ENCODE measurements around the gene PHF21B.

The PHF21B gene

DNA sequence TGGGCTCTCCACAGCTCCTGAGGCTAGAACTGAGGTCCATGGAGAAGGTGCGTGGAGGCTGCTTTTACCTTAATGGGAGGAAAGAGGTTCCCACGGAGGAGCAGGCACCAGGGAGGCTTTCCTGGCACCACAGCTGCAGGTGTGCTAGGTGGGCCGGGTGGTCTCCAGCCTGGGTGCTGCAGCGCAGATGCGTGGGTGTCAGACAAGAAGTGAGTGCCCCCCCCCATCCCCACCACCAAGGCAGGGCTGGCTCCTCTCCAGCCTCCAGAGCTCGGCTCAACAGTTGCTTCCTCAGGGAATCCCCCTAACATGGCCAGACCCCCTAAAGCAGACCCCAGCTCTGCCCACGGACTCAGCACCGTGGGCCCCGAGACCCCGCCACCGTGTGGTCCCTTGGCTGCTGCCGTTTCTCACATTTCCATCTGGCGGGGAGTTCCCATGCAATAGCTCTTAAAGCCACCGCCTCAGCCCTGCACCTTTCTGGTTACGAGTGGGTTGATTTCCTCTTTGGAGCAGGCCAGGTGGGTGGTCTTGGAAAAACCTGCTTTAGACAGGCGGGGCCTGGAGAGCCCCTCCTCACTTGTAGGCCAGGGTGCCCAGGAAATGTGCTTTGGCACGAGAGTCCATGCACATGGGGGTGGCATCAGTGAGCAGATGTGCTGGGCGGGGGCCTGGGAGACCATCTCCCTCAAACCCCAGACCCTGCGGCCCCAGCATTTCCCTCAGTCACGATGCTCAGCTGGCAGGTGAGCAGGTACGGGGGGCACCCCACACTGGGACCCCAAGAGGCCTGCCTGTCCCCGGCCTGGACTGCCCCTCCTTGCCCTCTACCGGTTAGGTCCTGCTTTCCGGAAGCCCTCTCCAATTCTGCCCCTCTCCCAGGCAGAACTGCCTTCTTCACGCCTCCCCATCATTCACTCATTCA is 163.7 kb downstream of the PHF21B start:
- DNase-seq (ENCODE audit: low read depth in 2 of 2), result no peak

DNA sequence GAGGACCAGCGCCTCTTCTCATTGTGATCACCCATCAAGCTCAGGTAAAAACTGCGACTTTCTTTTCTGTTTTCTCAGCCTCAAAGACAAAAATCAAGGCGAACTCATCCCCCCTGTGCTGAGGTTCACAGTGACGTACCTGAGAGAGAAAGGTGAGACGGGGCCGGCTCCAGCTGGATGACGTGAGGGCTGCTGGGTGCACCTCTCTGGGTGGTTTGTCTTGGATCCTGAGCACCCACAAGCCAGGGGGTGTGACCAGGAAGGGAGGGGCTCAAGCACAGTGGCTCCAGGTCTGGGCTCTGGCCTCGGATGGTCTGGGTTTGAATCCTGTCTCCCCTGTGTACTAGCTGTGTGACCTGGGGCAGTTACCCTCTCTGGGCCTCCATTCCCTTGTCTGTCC is 164.6 kb downstream of the PHF21B start:
- no peak for DNase-seq (ENCODE audit: low read depth in 2 of 2)

DNA sequence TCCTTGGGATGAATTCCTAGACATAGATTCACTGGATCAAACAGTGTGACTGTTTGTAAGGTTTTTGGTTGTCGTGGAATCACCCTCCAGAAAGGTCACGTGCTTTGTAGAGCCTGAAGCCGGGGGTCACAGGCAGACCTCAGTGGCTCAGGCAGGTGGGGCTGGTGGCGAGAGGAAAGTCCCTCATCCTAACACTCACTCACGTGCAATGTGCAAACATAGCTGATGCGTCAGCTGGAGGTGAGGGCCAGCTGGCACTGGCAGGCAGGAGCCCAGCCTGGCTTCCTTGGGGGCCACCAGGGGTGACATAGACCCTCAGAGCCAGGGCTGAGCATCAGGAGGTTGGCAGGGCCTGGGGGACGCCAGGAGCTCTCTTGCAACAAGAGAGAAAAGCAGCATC is 167.4 kb downstream of the PHF21B start:
- no peak for DNase-seq (ENCODE audit: low read depth in 2 of 2)

DNA sequence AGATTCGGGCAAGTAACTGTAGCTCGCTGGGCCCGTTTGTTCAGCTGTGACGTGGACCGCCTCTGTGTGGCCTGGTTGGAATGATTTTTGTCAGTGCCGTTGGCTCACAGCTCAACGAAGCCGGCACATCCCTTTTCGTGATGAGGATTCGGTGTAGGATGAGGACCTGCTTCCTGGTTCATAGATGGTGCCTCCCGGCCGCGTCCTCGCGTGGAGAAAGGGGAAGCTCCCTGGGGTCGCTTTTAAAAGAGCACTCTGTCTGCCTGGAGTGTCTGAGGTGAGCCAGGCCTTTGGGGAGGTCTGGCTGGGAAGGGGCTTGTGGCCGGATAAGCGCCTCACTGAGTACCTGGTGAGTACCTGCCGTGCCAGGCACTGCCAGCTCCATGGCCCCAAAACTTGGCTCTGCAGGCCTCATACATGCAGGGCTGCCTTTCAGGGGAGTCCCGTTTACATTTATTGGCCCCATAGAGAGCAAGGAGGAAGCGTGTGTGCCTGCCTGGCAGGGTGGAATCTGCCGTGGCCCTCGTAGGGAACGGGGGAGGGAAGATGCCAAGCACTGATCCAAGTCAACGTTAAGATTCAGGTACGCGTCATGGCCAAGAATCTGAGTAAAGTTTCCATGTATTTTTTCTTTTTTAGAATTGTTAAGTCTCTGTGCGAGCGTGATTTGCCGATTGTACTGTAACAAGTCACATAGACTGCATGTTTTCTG is 169.0 kb downstream of the PHF21B start:
- DNase-seq (ENCODE audit: low read depth in 2 of 2), result no peak

DNA sequence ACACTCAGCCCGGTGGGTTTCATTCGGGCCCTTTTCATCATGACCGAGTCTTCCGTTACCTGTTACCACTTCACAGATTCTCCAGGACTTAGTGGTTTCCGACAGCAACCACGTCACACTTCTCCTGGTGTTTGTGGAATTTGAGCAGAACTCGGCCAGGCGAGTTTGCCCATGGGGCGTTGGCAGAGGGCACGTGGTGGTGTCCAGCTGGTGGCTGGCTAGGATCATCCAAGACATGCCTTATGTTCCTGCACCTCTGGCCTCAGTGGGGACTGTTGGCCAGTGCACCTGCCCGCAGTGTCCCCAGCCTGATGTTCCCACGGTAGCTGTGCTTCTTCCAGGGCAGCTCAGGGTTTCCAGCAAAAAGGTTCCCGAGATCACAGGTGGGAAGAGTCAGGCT is 170.1 kb downstream of the PHF21B start:
- no peak for DNase-seq (ENCODE audit: low read depth in 2 of 2)

DNA sequence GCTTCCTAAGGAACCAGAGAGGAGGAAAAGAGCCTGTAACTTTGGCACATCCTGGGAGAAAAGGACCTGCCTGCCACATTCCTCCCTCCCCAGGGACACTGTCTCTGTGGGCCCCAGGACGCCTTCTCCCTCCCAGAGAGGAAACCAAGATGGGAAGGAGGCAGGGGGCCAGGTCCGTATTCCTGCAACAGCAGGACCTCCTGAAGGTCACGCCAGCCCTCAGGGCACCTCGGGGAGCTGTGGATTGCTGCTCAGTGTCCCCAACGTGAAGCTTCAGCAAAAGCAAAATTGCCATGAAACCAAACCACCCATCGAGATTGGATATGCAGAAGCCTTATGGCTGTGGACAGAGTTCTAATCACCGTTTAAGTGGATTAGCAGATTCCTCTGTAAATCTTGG is 170.7 kb downstream of the PHF21B start:
- DNase-seq (ENCODE audit: low read depth in 2 of 2), result no peak

DNA sequence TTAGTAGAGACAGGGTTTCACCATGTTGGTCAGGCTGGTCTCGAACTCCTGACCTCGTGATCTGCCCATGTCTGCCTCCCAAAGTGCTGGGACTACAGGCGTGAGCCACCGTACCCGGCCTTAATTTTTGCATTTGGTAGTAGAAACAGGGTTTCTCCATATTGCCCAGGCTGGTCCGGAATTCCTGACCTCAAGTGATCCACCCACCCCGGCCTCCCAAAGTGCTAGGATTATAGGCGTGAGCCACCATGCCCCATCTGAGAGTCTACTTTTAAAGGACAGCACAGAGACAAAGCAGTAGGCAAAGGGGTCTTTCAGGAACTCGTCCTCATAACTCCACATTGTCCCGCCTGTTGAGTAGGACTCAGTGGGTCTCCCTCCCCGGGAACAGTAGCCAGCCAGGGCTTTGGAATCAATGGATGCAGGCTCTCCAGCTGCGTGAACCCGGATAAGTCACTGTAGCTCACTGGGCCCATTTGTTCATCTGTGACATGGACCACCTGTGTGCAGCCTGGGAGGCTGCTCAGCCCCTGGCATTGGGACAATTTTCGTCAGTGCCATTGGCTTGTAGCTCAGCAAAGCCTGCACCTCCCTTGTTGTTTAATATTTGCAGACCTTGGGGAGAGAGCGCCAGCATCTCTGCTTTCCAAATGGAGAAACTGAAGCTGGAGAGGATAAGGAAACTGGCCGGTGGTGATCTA is 171.3 kb downstream of the PHF21B start:
- no peak for DNase-seq (ENCODE audit: low read depth in 2 of 2)

DNA sequence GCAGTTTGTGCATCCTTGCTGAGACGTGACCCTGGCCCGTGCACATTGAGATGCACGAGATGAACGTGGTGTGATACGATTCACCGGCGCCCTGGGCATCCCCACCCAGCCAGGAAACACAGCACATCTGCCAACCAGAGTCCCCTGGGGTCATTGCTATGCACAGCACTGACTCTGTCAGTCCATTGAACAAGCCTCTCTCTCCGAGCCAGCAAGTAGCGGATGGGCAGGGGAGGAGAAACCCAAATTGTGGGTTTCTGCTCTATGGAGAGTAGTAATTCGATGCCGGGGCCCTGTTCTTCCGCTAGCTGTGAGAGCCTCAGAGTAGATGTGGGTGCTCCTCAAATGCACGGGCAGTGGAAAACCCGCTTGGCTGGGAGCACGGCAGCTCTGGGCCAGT is 172.3 kb downstream of the PHF21B start:
- DNase-seq (ENCODE audit: low read depth in 2 of 2), result no peak

DNA sequence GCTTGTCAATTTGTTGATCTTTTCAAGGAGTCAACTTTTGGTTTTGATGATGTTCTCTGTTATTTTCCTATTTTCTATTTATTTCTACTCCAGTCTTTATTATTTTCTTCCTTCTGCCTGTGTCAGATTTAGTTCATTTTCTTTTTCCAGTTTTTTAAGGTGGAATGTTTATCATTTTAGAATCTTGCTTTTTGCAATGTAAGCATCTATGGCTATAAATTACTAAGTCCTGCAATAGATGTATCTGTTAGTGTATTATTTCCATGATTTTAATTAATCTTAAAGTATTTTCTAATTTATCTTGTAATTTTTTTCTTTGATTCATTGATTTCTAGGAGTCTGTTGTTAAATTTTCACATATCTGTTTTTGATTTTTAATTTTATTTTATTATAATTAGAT is 175.7 kb downstream of the PHF21B start:
- DNase-seq (ENCODE audit: low read depth in 2 of 2), result no peak

DNA sequence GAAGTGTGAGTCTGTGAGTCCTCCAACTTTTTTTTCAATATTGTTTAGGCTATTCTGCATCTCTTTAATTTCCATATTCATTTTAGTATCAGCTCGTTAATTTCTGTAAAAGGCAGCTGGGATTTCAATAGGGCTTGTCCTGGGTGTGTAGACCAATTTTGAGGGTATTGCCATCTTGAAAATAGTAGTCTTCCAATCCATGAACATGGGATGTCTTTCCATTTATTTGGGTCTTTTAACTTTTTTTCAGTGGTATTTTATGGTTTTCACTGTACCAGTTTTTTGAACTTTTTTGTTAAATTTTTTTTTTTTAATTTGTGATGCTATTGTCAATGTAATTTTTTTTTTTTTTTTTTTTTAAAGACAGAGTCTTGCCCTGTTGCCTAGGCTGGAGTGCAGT is 177.9 kb downstream of the PHF21B start:
- no peak for DNase-seq (ENCODE audit: low read depth in 2 of 2)

All from stimulated activated CD8-positive, alpha-beta memory T cell treated with anti-CD3 and anti-CD28 coated beads, Interleukin-15, amount 100 ng/mL, for 48 hours (primary cell).